ENCODE results near the gene SLC3A2.
A peak's percentile ranks its signal among the peaks of the same experiment; 100 is the strongest.

The SLC3A2 gene

GRCh38 chr11:62905296-62905695 is 24.6 kb downstream of the SLC3A2 start:
- no peak overlapping the region for H3K4me3 ChIP-seq (IDR thresholded peaks at IDR 0.05; ENCODE audit: insufficient read depth, low read depth, low read length)
- TF ChIP-seq CTCF (conservative IDR thresholded peaks at IDR 0.05; ENCODE audit: low read depth, low read length) = no peak
- peaks cover 9% of the 10 kb centered on the region for H3K4me1 ChIP-seq (ENCODE audit: low read depth, poor library complexity, severe bottlenecking)
- H3K4me2 ChIP-seq = peak overlapping the region; percentile 42
- no peaks in the 10 kb centered on the region for H3K79me2 ChIP-seq (ENCODE audit: insufficient read depth, low read depth)
- H3K36me3 ChIP-seq (ENCODE audit: insufficient read depth) = no peaks in the 10 kb centered on the region
- H2AFZ ChIP-seq (ENCODE audit: low read depth) = peak overlapping the region; percentile 87
- H4K20me1 ChIP-seq (ENCODE audit: insufficient read depth) = no peaks in the 10 kb centered on the region
- no peaks in the 10 kb centered on the region for H3K27me3 ChIP-seq (ENCODE audit: insufficient read depth, low read depth)
- H3K9ac ChIP-seq = peak overlapping the region; percentile 19; the same call in 1 of the 2 replicates
- no peak overlapping the region for H3K27ac ChIP-seq

- Histone ChIP-seq H2AFZ (ENCODE audit: low read depth) (peak overlapping the region; percentile 87), H3K36me3 (ENCODE audit: insufficient read depth) (no peaks in the 10 kb centered on the region), H3K4me2 (peak overlapping the region; percentile 42), H3K27ac (no peak overlapping the region), H4K20me1 (ENCODE audit: insufficient read depth) (no peaks in the 10 kb centered on the region), H3K27me3 (ENCODE audit: insufficient read depth, low read depth) (no peaks in the 10 kb centered on the region), H3K4me1 (ENCODE audit: low read depth, poor library complexity, severe bottlenecking) (peaks cover 9% of the 10 kb centered on the region), H3K4me3 (IDR thresholded peaks at IDR 0.05; ENCODE audit: insufficient read depth, low read depth, low read length) (no peak overlapping the region), H3K9ac (peak overlapping the region; percentile 19; the same call in 1 of the 2 replicates), H3K79me2 (ENCODE audit: insufficient read depth, low read depth) (no peaks in the 10 kb centered on the region)
- TF ChIP-seq CTCF (conservative IDR thresholded peaks at IDR 0.05; ENCODE audit: low read depth, low read length) = peak; percentile 98
These were observed 25.3 kb downstream of the SLC3A2 start for GRCh38 chr11:62905927-62906531.

DNA sequence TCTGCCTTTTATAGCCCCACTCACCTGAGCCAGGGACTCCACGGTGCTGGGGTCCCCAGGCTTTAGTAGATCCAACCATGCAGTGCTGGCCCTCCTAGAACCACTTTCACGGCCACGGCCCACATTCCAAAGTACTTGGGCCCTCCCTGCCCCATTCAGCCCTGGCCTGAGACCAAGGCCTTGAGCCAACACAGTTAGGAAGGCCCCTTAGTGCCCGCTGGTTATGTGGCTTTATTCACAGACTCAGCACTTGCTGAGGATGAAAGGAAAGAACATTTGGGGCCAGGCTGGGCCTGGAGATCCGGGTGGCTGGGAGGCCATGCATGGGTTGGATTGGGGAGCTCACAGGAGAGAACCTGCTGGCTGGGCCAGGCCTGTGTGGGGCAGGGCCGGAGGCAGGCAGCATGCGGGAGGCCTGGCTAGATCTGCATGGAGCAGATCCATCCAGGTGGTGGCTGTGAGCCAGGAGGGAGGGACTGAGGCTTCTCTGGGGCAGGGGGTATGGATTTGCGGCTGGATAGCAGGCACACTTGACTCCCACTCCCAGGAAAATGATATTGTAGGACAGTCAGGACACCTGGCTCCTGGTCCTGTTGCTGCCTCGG is 27.9 kb downstream of the SLC3A2 start:
- H3K27me3 ChIP-seq (ENCODE audit: insufficient read depth, low read depth) = no peaks in the 10 kb centered on the region
- H3K9ac ChIP-seq = no peak overlapping the region
- H2AFZ ChIP-seq (ENCODE audit: low read depth) = no peak overlapping the region
- no peak overlapping the region for H3K4me2 ChIP-seq
- H3K79me2 ChIP-seq (ENCODE audit: insufficient read depth, low read depth) = no peaks in the 10 kb centered on the region
- H4K20me1 ChIP-seq (ENCODE audit: insufficient read depth) = no peaks in the 10 kb centered on the region
- H3K4me1 ChIP-seq (ENCODE audit: low read depth, poor library complexity, severe bottlenecking) = peaks cover 9% of the 10 kb centered on the region
- no peak overlapping the region for H3K27ac ChIP-seq
- no peaks in the 10 kb centered on the region for H3K36me3 ChIP-seq (ENCODE audit: insufficient read depth)
- TF ChIP-seq CTCF (conservative IDR thresholded peaks at IDR 0.05; ENCODE audit: low read depth, low read length) = no peak
- no peak overlapping the region for H3K4me3 ChIP-seq (IDR thresholded peaks at IDR 0.05; ENCODE audit: insufficient read depth, low read depth, low read length)

GRCh38 chr11:62909107-62909894 is 28.6 kb downstream of the SLC3A2 start:
- Histone ChIP-seq H3K9ac (no peak overlapping the region), H3K4me3 (IDR thresholded peaks at IDR 0.05; ENCODE audit: insufficient read depth, low read depth, low read length) (no peak overlapping the region), H3K27me3 (ENCODE audit: insufficient read depth, low read depth) (no peaks in the 10 kb centered on the region), H4K20me1 (ENCODE audit: insufficient read depth) (no peaks in the 10 kb centered on the region), H3K27ac (no peak overlapping the region), H3K4me2 (no peak overlapping the region), H3K4me1 (ENCODE audit: low read depth, poor library complexity, severe bottlenecking) (peaks cover 9% of the 10 kb centered on the region), H2AFZ (ENCODE audit: low read depth) (no peak overlapping the region), H3K36me3 (ENCODE audit: insufficient read depth) (no peaks in the 10 kb centered on the region), H3K79me2 (ENCODE audit: insufficient read depth, low read depth) (no peaks in the 10 kb centered on the region)
- TF ChIP-seq CTCF (conservative IDR thresholded peaks at IDR 0.05; ENCODE audit: low read depth, low read length) = no peak
